Transverse colon (tissue), 4 donors: Measurements from ENCODE around the gene NRF1.

Source experiments
- CTCF ChIP-seq, 5 experiments: fragments of 200-600 bp in 3 of 5; fragments of 450-650 bp in 2 of 5; sonication (generic) in 3 of 5; IDR thresholded peaks; 1 replicate in 2 of 5; 2 replicates in 3 of 5; pipeline ENCODE4 v1.5.1; 2016 to 2017; ENCODE audit warnings: antibody characterized with exemption in 5 of 5, inconsistent platforms in 3 of 5, mild to moderate bottlenecking in 2 of 5, moderate library complexity in 1 of 5
- EP300 ChIP-seq: sonication (generic); formaldehyde crosslinking; IDR thresholded peaks from one replicate; pipeline ENCODE4 v1.6.1; 2017; ENCODE audit warnings: antibody characterized with exemption, low read depth
- POLR2A ChIP-seq: fragments of 450-650 bp; IDR thresholded peaks from one replicate; pipeline ENCODE4 v1.6.1; 2016; ENCODE audit warnings: antibody characterized with exemption, mild to moderate bottlenecking, moderate library complexity
- POLR2AphosphoS5 ChIP-seq, 3 donors: sonication (generic); formaldehyde crosslinking; IDR thresholded peaks; one replicate each; pipeline ENCODE4 v1.6.1; 2016; ENCODE audit warnings: antibody characterized with exemption in 3 of 3

- TF ChIP-seq CTCF (IDR thresholded peaks at IDR 0.05) (no peak), POLR2A (no peak), EP300 (no peak), POLR2AphosphoS5 (IDR thresholded peaks at IDR 0.05) (no peak)
Observed at GRCh38 chr7:129774359-129774758, 162.8 kb downstream of the NRF1 start.
